IMR-90 (cell line): ENCODE measurements around the gene ADAMTS6. TPM values are rescaled to one million over a fixed set of nuclear protein-coding genes. Genes with fewer than 3 reads are reported as not detected.

Experiments used
- ATAC-seq: fragments of 200-7000 bp; cut with Tn5 transposase; 2 replicates; pipeline ENCODE4 v1.9.1; 2020; ENCODE audit warnings: low read depth, mild to moderate bottlenecking, moderate library complexity
- BruUV-seq: library from RNA; stranded (reverse); fragments of 400-500 nt; replicated peaks from 2 replicates; lab custom pipeline; 2021; lab: Mats Ljungman, UMichigan
- CTCF ChIA-PET: fragments of 300-600 bp; formaldehyde crosslinking; extraction: SDS; loops from one replicate; lab custom pipeline; 2021; ENCODE audit warnings: antibody characterized with exemption; lab: Yijun Ruan, JAX
- POLR2A ChIA-PET: fragments of 300-600 bp; sonication (Branson Sonifier 250); formaldehyde crosslinking; loops from one replicate; lab custom pipeline; 2022; ENCODE audit warnings: antibody characterized with exemption; ENCODE audit not compliant: unreplicated experiment; lab: Charles Lee
- DNase-seq: peaks from one replicate; pipeline ENCODE4 v3.0.0; 2013
- H2AFZ ChIP-seq: replicated peaks from 2 replicates; pipeline ENCODE3; 2013; ENCODE audit warnings: low read length, mild to moderate bottlenecking; ENCODE audit not compliant: poor library complexity
- H2AK5ac ChIP-seq: 2 replicates; pipeline ENCODE4 v1.6.1; 2013; ENCODE audit warnings: low read depth, low read length, inconsistent platforms
- H2AK9ac ChIP-seq: replicated peaks from 2 replicates; pipeline ENCODE3; 2013; ENCODE audit warnings: mild to moderate bottlenecking, low read depth, low read length, moderate library complexity; ENCODE audit not compliant: poor library complexity
- H2BK120ac ChIP-seq: 2 replicates; pipeline ENCODE4 v1.6.1; 2013; ENCODE audit warnings: low read depth, low read length, inconsistent platforms
- H2BK15ac ChIP-seq: 3 replicates; pipeline ENCODE4 v1.6.1; 2013; ENCODE audit warnings: low read depth, low read length, inconsistent platforms
- H2BK20ac ChIP-seq: 2 replicates; pipeline ENCODE4 v1.6.1; 2013; ENCODE audit warnings: low read depth, mild to moderate bottlenecking, inconsistent platforms, low read length, moderate library complexity
- H2BK5ac ChIP-seq: 2 replicates; pipeline ENCODE4 v1.6.1; 2013; ENCODE audit warnings: mild to moderate bottlenecking, low read depth, low read length, inconsistent platforms; ENCODE audit not compliant: poor library complexity, severe bottlenecking
- H3K14ac ChIP-seq: replicated peaks from 2 replicates; pipeline ENCODE4 v1.6.1; 2013; ENCODE audit warnings: low read depth, low read length, inconsistent platforms
- H3K18ac ChIP-seq: 2 replicates; pipeline ENCODE4 v1.6.1; 2013; ENCODE audit warnings: low read depth, low read length, control low read depth
- H3K23ac ChIP-seq: 2 replicates; pipeline ENCODE4 v1.6.1; 2013; ENCODE audit warnings: low read depth, low read length, inconsistent platforms
- H3K27ac ChIP-seq: 2 replicates; pipeline ENCODE4 v1.5.1; 2013; ENCODE audit warnings: mild to moderate bottlenecking, control low read depth, low read length; ENCODE audit not compliant: insufficient read depth
- H3K27me3 ChIP-seq: 2 replicates; pipeline ENCODE4 v1.6.1; 2013; ENCODE audit warnings: low read length; ENCODE audit not compliant: control insufficient read depth, insufficient read depth
- H3K36me3 ChIP-seq: 2 replicates; pipeline ENCODE4 v1.6.1; 2013; ENCODE audit warnings: low read length, mixed read lengths; ENCODE audit not compliant: control insufficient read depth, insufficient read depth
- H3K4ac ChIP-seq: 2 replicates; pipeline ENCODE4 v1.6.1; 2013; ENCODE audit warnings: low read depth, low read length, inconsistent platforms
- H3K4me1 ChIP-seq: 2 replicates; pipeline ENCODE4 v1.6.1; 2013; ENCODE audit warnings: low read length, mixed read lengths; ENCODE audit not compliant: control insufficient read depth, insufficient read depth
- H3K4me2 ChIP-seq: 2 replicates; pipeline ENCODE4 v1.6.1; 2013; ENCODE audit warnings: low read depth, mild to moderate bottlenecking, control low read depth, low read length, moderate library complexity
- H3K4me3 ChIP-seq: 2 replicates; pipeline ENCODE4 v1.5.1; 2013; ENCODE audit warnings: low read depth, mild to moderate bottlenecking, control low read depth, low read length, moderate library complexity; ENCODE audit not compliant: insufficient read depth
- H3K56ac ChIP-seq: 2 replicates; pipeline ENCODE4 v1.6.1; 2013; ENCODE audit warnings: low read length, inconsistent platforms; ENCODE audit not compliant: insufficient read depth; ENCODE audit errors: extremely low read depth
- H3K79me1 ChIP-seq, 2 experiments: 2 replicates each; pipeline ENCODE4 v1.6.1; 2013; ENCODE audit warnings: low read length in 2 of 2, inconsistent platforms in 1 of 2, low read depth in 1 of 2
- H3K9ac ChIP-seq: 2 replicates; pipeline ENCODE4 v1.6.1; 2013; ENCODE audit warnings: low read depth, low read length, control low read depth
- H3K9me1 ChIP-seq: 2 replicates; pipeline ENCODE4 v1.6.1; 2013; ENCODE audit warnings: low read length, inconsistent platforms; ENCODE audit not compliant: insufficient read depth
- H3K9me3 ChIP-seq: 2 replicates; pipeline ENCODE4 v1.6.1; 2013; ENCODE audit warnings: low read length; ENCODE audit not compliant: control insufficient read depth, insufficient read depth
- H4K20me1 ChIP-seq: 2 replicates; pipeline ENCODE4 v1.6.1; 2013; ENCODE audit warnings: low read length, inconsistent platforms; ENCODE audit not compliant: insufficient read depth
- H4K5ac ChIP-seq: 2 replicates; pipeline ENCODE4 v1.6.1; 2013; ENCODE audit warnings: mild to moderate bottlenecking, low read depth, low read length, control low read depth
- H4K8ac ChIP-seq, 2 experiments: 2 replicates each; pipeline ENCODE4 v1.6.1; 2013; ENCODE audit warnings: low read depth in 2 of 2, low read length in 2 of 2, control low read depth in 1 of 2, inconsistent platforms in 1 of 2
- H4K91ac ChIP-seq: 2 replicates; pipeline ENCODE4 v1.6.1; 2013; ENCODE audit warnings: low read depth, low read length, inconsistent platforms; ENCODE audit not compliant: insufficient read depth
- BHLHE40 ChIP-seq: fragments of 150-350 bp; IDR thresholded peaks from 2 replicates; pipeline ENCODE4 v1.6.1; 2016; ENCODE audit warnings: mild to moderate bottlenecking, low read depth, low read length
- RFX5 ChIP-seq: IDR thresholded peaks from 2 replicates; pipeline ENCODE4 v1.8.0; 2012; ENCODE audit warnings: low read depth, mild to moderate bottlenecking, low read length, moderate library complexity
- WGBS, 2 experiments: methylation state at CpG; one replicate each; pipeline versions ENCODE4 v1.1.5 to v1.1.7; 2013; ENCODE audit warnings: missing lambda C conversion rate in 2 of 2; ENCODE audit not compliant: insufficient read length in 1 of 2; ENCODE audit errors: extremely low coverage in 2 of 2; 5-methylcytosine and 5-hydroxymethylcytosine counted together
- dilution Hi-C: fragments of 300-500 bp; cut with HindIII; formaldehyde crosslinking; loops from one replicate; pipeline ENCODE4 v1.14.3; 2018; ENCODE audit warnings: low sequenced_read_pairs; ENCODE audit not compliant: unreplicated experiment
- in situ Hi-C: fragments of 300-500 bp; cut with MboI; formaldehyde crosslinking; loops from 3 replicates; pipeline ENCODE4 v1.14.3; 2019; ENCODE audit warnings: low sequenced_read_pairs, inconsistent platforms, mixed read lengths
- intact Hi-C: fragments of 100-400 bp; cut with micrococcal nuclease; formaldehyde crosslinking; loops from 2 replicates; pipeline ENCODE4 v1.10.0; 2022
- polyA plus RNA-seq, 3 experiments: library from polyadenylated mRNA; depleted of rRNA; stranded (reverse); fragments of >200 nt; gene quantifications; 2 replicates each; pipeline ENCODE4 v1.2.3, GENCODE V29; 2012; ENCODE audit warnings: low replicate concordance in 1 of 3
- total RNA-seq: library from RNA; depleted of rRNA; stranded (reverse); fragments of >200 nt; gene quantifications from 2 replicates; pipeline ENCODE4 v1.2.3, GENCODE V29; 2012
- TF ChIP-seq, protein P1 (sequence below): conservative IDR thresholded peaks from 2 replicates; pipeline ENCODE4 v1.5.1; 2012; ENCODE audit warnings: mild to moderate bottlenecking, low read depth, low read length, improper control_type of control experiment

The ADAMTS6 gene
- total and polyA plus RNA-seq, 2 of the 4 experiments (the other 2 are of a cell fraction): 23.9 to 173 TPM

DNA sequence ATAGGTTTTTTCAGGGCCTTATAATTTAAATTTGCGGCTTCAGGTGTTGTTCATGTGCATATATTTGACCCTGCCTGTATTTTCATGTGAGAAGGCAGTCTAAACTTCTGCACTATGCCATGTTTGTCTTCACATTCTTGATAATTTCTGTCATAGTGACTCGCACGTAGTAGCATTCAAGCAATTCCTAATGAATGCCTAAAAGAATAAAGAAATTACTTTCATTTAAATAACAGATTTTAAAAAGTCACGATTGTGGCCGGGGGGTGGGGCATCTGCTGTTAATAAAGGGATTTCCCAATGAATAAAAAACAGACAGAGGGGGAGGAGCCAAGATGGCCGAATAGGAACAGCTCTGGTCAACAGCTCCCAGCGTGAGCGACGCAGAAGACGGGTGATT is 318.0 kb downstream of the ADAMTS6 start:
- ChIA-PET POLR2A (no interaction called here), CTCF (interaction anchor here (0.7 kb wide), 1 partner anchor 18 kb away, joined by 4 read pairs; no protein-coding TSS in a partner anchor)
- WGBS, 2 experiments: no CpG with 5 or more reads among the region's 10 CpGs
- no peak overlapping the region for H3K9ac ChIP-seq
- no peak overlapping the region for H2BK15ac ChIP-seq
- no peak overlapping the region for H4K91ac ChIP-seq
- H3K4me2 ChIP-seq: no peak overlapping the region
- H3K9me3 ChIP-seq: no peaks in the 10 kb centered on the region
- TF ChIP-seq RFX5: no peak
- TF ChIP-seq BHLHE40: peak; percentile 30; the same call in 1 of the 2 replicates
- TF ChIP-seq, protein P1, sequence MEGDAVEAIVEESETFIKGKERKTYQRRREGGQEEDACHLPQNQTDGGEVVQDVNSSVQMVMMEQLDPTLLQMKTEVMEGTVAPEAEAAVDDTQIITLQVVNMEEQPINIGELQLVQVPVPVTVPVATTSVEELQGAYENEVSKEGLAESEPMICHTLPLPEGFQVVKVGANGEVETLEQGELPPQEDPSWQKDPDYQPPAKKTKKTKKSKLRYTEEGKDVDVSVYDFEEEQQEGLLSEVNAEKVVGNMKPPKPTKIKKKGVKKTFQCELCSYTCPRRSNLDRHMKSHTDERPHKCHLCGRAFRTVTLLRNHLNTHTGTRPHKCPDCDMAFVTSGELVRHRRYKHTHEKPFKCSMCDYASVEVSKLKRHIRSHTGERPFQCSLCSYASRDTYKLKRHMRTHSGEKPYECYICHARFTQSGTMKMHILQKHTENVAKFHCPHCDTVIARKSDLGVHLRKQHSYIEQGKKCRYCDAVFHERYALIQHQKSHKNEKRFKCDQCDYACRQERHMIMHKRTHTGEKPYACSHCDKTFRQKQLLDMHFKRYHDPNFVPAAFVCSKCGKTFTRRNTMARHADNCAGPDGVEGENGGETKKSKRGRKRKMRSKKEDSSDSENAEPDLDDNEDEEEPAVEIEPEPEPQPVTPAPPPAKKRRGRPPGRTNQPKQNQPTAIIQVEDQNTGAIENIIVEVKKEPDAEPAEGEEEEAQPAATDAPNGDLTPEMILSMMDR: no peak
- no peak overlapping the region for H2AK9ac ChIP-seq
- no peaks in the 10 kb centered on the region; the same call in 1 of the 2 replicates for H3K36me3 ChIP-seq
- no peak overlapping the region; a peak in 1 of 4 replicates for H4K8ac ChIP-seq
- H3K79me1 ChIP-seq: peaks cover 17 to 19% of the 10 kb centered on the region in 2 experiments
- H4K5ac ChIP-seq: no peak overlapping the region
- BruUV-seq: no TSS peak
- intact Hi-C loops (no loop called here), dilution Hi-C loops (no loop called here), in situ Hi-C loops (no loop called here)
- no peak overlapping the region for H3K18ac ChIP-seq
- DNase-seq (peak; percentile 85), ATAC-seq (peak; percentile 97)
- H2BK120ac ChIP-seq: no peak overlapping the region
- H3K27ac ChIP-seq: no peak overlapping the region
- no peak overlapping the region for H3K23ac ChIP-seq
- no peak overlapping the region for H2BK20ac ChIP-seq
- H2BK5ac ChIP-seq: peak overlapping the region; percentile 98
- H2AK5ac ChIP-seq: no peak overlapping the region
- no peak overlapping the region for H3K4me3 ChIP-seq
- H4K20me1 ChIP-seq: no peaks in the 10 kb centered on the region
- H3K9me1 ChIP-seq: peaks cover 4% of the 10 kb centered on the region
- H3K4me1 ChIP-seq: peaks cover 3% of the 10 kb centered on the region; the same call in 1 of the 2 replicates
- H3K56ac ChIP-seq: no peak overlapping the region
- no peak overlapping the region for H2AFZ ChIP-seq
- H3K14ac ChIP-seq: no peak overlapping the region
- H3K27me3 ChIP-seq: no peaks in the 10 kb centered on the region
- no peak overlapping the region for H3K4ac ChIP-seq
